ENCODE data around the gene KRT78. TPM values are rescaled to one million over a fixed set of nuclear protein-coding genes. Genes with fewer than 3 reads are reported as not detected.

KRT78 gene
- total and polyA plus RNA-seq, 8 donors = 0.73 to 98.0 (median 0.76) TPM; not detected in 5

DNA sequence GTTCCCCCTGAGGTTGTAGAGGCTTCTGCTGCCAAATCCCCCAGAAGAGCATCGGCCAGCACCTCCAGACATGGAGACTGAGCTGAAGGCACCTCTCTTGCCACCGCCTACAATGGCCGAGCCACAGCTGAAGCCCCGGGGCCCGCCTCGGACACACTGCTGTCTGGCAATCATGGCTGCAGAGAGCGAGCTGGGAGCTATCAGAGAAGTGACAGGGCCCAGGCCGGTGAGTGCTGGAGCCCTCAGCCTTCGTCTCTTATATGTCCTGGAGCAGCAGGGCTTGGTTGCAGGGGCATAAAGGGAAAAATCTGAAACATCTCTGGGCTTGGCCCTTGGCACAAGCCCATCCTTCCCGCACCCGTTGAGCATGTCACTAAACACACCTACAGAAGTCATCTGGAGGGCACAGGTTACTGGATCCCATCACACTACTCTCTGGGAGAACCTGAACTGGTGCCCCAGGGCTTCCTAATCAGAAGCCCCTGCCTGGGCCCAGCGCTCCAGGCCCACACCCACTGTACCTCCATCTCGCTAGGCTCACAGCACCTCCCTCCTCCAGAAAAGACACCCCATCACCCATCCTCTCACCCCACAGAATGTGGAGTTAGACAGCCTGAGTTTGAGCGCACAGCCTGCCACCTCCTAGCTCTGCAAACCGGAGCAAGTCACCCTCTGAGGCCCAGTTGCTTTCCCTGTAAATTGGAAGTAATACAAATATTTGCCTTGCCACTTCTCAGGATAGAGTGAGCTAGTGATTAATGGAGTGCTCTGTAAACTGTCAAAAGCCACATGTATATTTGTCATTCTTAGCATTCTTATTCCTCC is 34.7 kb downstream of the KRT78 start, which contains the start of gene KRT4:
TSS of gene KRT4 (minus strand) at position 232 of the 825 bp plus-strand sequence. CDS start at position 174, 58 bp downstream.
- intact Hi-C loops (cut with DNase I; ENCODE audit: low total_unique reads) = no loop called here
- Histone ChIP-seq H3K36me3 (no peaks in the 10 kb centered on the region), H3K9me3 (no peaks in the 10 kb centered on the region), H3K27me3 (peaks cover 0 to 23% (median 5%) of the 10 kb centered on the region in 3 donors), H3K27ac (no peak within 1 kb of the TSS), H3K4me3 (no peak within 1 kb of the TSS), H3K4me1 (peaks cover 0 to 12% (median 7%) of the 10 kb centered on the region in 4 donors)
- TF ChIP-seq POLR2AphosphoS5 (IDR thresholded peaks at IDR 0.05) (no peak), EP300 (IDR thresholded peaks at IDR 0.05) (no peak)
- TF ChIP-seq, protein P1, sequence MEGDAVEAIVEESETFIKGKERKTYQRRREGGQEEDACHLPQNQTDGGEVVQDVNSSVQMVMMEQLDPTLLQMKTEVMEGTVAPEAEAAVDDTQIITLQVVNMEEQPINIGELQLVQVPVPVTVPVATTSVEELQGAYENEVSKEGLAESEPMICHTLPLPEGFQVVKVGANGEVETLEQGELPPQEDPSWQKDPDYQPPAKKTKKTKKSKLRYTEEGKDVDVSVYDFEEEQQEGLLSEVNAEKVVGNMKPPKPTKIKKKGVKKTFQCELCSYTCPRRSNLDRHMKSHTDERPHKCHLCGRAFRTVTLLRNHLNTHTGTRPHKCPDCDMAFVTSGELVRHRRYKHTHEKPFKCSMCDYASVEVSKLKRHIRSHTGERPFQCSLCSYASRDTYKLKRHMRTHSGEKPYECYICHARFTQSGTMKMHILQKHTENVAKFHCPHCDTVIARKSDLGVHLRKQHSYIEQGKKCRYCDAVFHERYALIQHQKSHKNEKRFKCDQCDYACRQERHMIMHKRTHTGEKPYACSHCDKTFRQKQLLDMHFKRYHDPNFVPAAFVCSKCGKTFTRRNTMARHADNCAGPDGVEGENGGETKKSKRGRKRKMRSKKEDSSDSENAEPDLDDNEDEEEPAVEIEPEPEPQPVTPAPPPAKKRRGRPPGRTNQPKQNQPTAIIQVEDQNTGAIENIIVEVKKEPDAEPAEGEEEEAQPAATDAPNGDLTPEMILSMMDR (IDR thresholded peaks at IDR 0.05) = no peak
- peak in 1 of 2 donors; percentile 68 for DNase-seq
- WGBS, 5 donors = 54 to 62% (median 55%) methylated on average over 14 to 15 of the region's 15 CpGs

DNA sequence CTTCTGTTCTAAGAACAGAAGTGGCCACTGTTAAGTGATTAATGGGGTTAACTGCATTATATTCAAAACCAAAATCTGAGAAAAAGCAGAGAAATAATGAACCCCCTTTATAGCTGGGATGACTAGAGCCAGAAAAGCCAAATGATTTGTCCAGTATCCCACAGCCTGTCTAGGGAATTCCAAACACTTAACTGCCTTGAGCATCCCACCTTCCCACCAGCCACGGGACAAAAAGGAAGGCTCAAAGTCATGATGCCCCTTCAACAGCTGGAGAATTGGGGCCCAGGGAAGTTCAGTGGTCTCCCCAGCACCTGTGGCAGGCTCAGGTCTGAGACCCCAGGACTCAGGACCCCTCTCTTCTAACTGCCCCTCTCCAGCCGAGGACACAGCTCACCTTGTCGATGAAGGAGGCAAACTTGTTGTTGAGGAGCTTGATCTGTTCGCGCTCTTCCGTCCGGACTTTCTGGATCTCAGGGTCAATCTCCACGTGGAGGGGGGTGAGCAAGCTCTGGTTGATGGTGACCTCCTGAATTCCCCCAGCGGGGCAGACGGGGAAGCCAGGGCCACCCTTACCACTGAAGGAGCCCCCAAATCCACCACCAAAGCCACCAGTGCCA is 35.5 kb downstream of the KRT78 start:
- Histone ChIP-seq H3K36me3 (no peaks in the 10 kb centered on the region), H3K4me1 (peaks cover 0 to 12% (median 7%) of the 10 kb centered on the region in 4 donors), H3K9me3 (no peaks in the 10 kb centered on the region), H3K4me3 (no peak overlapping the region), H3K27ac (no peak overlapping the region), H3K27me3 (peaks cover 0 to 16% (median 0%) of the 10 kb centered on the region in 3 donors)
- intact Hi-C loops (cut with DNase I; ENCODE audit: low total_unique reads) = no loop called here
- TF ChIP-seq POLR2A (IDR thresholded peaks at IDR 0.05) = no peak
- TF ChIP-seq, protein P1 (IDR thresholded peaks at IDR 0.05) = no peak
- no peak for TF ChIP-seq POLR2AphosphoS5 (IDR thresholded peaks at IDR 0.05)
- TF ChIP-seq EP300 (IDR thresholded peaks at IDR 0.05) = no peak
- 76 to 92% (median 88%) methylated on average over 3 to 10 of the region's 10 CpGs for WGBS, 5 donors
- no peak for DNase-seq

DNA sequence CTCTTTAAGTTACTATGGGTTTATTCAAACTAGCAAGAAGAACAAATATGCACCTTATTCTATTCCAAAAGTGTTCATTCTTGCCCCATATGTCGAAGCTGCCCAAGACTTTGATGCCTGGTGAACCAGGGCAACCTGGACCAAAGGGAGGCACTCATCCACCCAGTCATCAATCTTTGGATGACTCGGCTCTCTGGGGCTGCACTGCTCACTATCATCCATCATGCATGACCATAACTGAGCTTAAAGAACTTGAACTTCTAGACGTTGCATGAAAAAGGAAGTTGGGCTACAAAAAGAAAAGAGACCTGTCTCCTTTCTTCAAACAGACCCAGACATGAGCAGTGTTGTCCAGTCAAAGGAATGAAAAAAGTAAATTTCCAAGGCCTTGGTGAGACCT is 36.0 kb downstream of the KRT78 start:
- intact Hi-C loops (cut with DNase I; ENCODE audit: low total_unique reads) = no loop called here
- no peak for DNase-seq
- peaks cover 0 to 12% (median 7%) of the 10 kb centered on the region in 4 donors for H3K4me1 ChIP-seq
- 59 to 74% (median 70%) methylated on average over 3 of the region's 3 CpGs for WGBS, 5 donors
- TF ChIP-seq EP300 (IDR thresholded peaks at IDR 0.05) = no peak
- TF ChIP-seq POLR2A (IDR thresholded peaks at IDR 0.05) = no peak
- TF ChIP-seq, protein P1 (IDR thresholded peaks at IDR 0.05) = no peak
- TF ChIP-seq POLR2AphosphoS5 (IDR thresholded peaks at IDR 0.05) = no peak
- H3K27ac ChIP-seq = no peak overlapping the region
- H3K36me3 ChIP-seq = no peaks in the 10 kb centered on the region
- H3K9me3 ChIP-seq = no peaks in the 10 kb centered on the region
- peaks cover 0 to 18% (median 0%) of the 10 kb centered on the region in 3 donors for H3K27me3 ChIP-seq
- no peak overlapping the region for H3K4me3 ChIP-seq

DNA sequence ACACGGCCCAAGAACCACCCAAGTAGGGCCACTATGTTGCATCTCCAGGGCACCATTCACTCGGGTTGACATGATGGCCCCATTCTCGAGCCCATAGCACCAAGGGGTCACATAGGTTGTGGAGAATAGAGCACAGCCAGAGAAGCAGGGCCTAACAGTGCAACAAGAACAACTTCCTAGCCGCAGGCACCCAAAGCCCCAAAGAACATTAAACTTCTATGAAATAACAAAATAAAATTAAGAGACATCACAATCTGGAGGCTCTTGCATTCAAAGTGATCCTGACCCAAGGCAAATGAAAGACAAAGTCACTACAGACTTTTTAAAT is 36.8 kb downstream of the KRT78 start:
- 66 to 83% (median 76%) methylated on average over 4 of the region's 4 CpGs for WGBS, 5 donors
- intact Hi-C loops (cut with DNase I; ENCODE audit: low total_unique reads) = no loop called here
- no peak for DNase-seq
- Histone ChIP-seq H3K4me1 (peaks cover 0 to 12% (median 7%) of the 10 kb centered on the region in 4 donors), H3K4me3 (no peak overlapping the region), H3K9me3 (no peaks in the 10 kb centered on the region), H3K27ac (no peak overlapping the region), H3K27me3 (peaks cover 0 to 14% (median 0%) of the 10 kb centered on the region in 3 donors), H3K36me3 (no peaks in the 10 kb centered on the region)
- TF ChIP-seq, protein P1 (IDR thresholded peaks at IDR 0.05) = no peak
- no peak for TF ChIP-seq EP300 (IDR thresholded peaks at IDR 0.05)
- TF ChIP-seq POLR2A (IDR thresholded peaks at IDR 0.05) = no peak
- TF ChIP-seq POLR2AphosphoS5 (IDR thresholded peaks at IDR 0.05) = no peak

Measured in stomach (tissue), 9 donors.